Measurements from ENCODE around the gene PHYH. TPM values are rescaled to one million over a fixed set of nuclear protein-coding genes. Genes with fewer than 3 reads are reported as not detected.

PHYH gene
- total RNA-seq: 9.7 and 11.1 TPM in 2 replicates

DNA sequence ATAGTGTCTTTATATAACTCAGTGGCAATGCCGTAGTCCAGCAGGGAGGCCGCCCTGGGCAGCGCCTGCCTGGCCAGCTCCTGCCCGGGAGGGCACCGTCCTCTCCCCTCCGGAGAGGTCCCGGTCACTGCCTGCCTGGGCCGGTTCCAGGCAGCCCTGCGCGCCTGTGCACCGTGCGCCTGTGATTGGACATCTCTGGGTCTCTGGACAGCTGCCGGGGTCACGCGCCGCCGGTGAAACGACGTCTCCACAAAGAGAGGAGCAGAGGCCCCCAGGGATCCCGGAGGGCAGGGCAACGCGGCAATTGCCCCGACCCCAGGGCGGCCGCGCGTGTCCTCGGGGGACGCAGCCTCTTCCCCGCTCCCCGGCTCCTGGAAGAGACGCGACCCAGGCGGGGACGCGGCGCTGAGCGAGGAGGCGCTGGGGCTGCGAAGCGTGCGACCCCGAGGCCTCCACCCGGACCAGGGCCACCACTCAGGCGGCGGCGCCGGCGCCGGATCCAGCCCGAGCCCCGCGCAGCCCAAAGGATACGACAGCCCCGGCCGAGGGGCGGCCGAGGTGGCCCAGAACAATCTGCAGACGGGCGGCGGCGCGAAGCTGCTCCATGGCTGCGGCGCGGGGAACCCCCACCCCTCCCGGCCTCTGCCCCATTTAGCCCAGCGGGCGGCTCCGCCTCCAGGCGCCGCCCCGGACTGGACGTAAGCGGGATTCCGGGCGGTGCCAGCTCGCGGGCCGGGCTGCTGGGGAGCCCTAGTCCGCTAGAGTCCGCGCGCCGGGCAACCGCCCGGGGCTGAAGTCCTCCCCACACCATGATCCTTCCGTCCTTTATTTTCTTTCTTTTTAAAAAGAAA, at the start of gene PHYH:
PHYH (minus strand) TSS at position 628 of the 851 bp plus-strand sequence; CDS start at position 606, 22 bp downstream.
- peak within 1 kb of the TSS; percentile 81 for H3K27ac Mint-ChIP-seq
- peak within 1 kb of the TSS; percentile 87 for H3K4me3 Mint-ChIP-seq
- intact Hi-C loops (cut with micrococcal nuclease): no loop called here
- H3K36me3 Mint-ChIP-seq (ENCODE audit: low read depth): peaks cover 2% of the 10 kb centered on the region
- H3K9me3 Mint-ChIP-seq: no peaks in the 10 kb centered on the region
- DNase-seq (ENCODE audit: low spot score): peak; percentile 84
- H3K4me1 Mint-ChIP-seq (ENCODE audit: low read depth): peaks cover 20% of the 10 kb centered on the region
- no peaks in the 10 kb centered on the region for H3K27me3 Mint-ChIP-seq (ENCODE audit: insufficient read depth)

DNA sequence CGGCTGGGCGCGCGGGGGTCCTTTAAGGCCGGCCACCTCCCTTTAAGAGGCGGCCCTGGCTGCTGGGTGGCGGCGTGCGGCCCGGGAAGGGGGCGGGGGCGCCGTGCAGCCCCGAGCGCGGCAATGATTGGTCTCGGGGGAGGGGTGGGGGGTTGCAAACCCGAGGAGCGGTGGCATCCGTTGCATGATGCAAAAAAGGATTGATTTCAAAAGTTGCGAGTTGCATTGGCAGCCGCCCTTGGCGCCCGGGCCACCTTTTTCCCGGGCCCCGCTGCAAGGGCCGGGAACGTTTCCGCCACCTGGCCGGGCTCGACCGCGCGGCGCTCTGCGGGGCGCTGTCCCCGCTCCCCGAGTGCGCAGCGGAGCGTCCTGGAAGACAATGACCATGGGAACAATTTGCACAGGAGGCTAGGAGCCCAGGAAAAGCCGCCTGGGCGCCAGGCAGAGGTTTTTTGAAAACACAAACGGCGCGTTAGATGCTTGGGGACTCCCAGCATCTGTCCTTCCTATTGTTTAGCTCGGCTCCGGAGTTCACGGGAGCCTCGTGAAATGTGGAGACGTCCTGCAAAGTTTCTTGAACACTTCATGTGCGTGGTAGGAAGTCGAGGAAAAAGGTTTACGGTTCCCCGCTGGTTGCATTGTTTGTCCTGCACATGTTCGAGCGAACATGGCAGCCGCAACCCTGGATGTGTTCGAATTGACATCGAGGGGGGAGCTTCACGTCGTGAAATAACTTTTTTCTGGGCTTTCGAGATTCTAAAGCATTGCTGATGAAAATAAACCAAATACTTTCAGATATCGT, 48.6 kb upstream of the PHYH start, which contains the start of gene SEPHS1:
SEPHS1 (minus strand) TSS at position 78 of the 802 bp plus-strand sequence. CDS start 3,343 bp downstream, outside the sequence.
- no peaks in the 10 kb centered on the region for H3K9me3 Mint-ChIP-seq
- peak; percentile 77 for DNase-seq (ENCODE audit: low spot score)
- H3K27me3 Mint-ChIP-seq (ENCODE audit: insufficient read depth): peaks cover 2% of the 10 kb centered on the region
- H3K36me3 Mint-ChIP-seq (ENCODE audit: low read depth): peaks cover 6% of the 10 kb centered on the region
- intact Hi-C loops (cut with micrococcal nuclease): loop anchor here (1.0 to 10.0 kb wide), 9 partner anchors 24 to 1606 kb away; partner anchors contain the start of genes DCLRE1C, MCM10, MEIG1 and PRPF18
- peak within 1 kb of the TSS; percentile 90 for H3K27ac Mint-ChIP-seq
- H3K4me3 Mint-ChIP-seq: peak within 1 kb of the TSS; percentile 91
- H3K4me1 Mint-ChIP-seq (ENCODE audit: low read depth): peaks cover 44% of the 10 kb centered on the region

GRCh38 chr10:13347500-13348156, 47.8 kb upstream of the PHYH start:
- Mint-ChIP-seq H3K9me3 (no peaks in the 10 kb centered on the region), H3K4me1 (ENCODE audit: low read depth) (peaks cover 44% of the 10 kb centered on the region), H3K36me3 (ENCODE audit: low read depth) (peaks cover 6% of the 10 kb centered on the region), H3K27me3 (ENCODE audit: insufficient read depth) (peaks cover 2% of the 10 kb centered on the region), H3K4me3 (peak overlapping the region; percentile 49), H3K27ac (peak overlapping the region; percentile 63)
- intact Hi-C loops (cut with micrococcal nuclease): loop anchor here (1.0 to 10.0 kb wide), 9 partner anchors 25 to 1607 kb away; partner anchors contain the start of genes DCLRE1C, MCM10, MEIG1 and PRPF18
- DNase-seq (ENCODE audit: low spot score): peak; percentile 65

- H3K4me3 Mint-ChIP-seq: peak overlapping the region; percentile 88
- H3K4me1 Mint-ChIP-seq (ENCODE audit: low read depth): peaks cover 39% of the 10 kb centered on the region
- H3K9me3 Mint-ChIP-seq: no peaks in the 10 kb centered on the region
- H3K27ac Mint-ChIP-seq: peak overlapping the region; percentile 89
- peaks cover 2% of the 10 kb centered on the region for H3K27me3 Mint-ChIP-seq (ENCODE audit: insufficient read depth)
- no peak for DNase-seq (ENCODE audit: low spot score)
- peaks cover 6% of the 10 kb centered on the region for H3K36me3 Mint-ChIP-seq (ENCODE audit: low read depth)
- intact Hi-C loops (cut with micrococcal nuclease): loop anchor here (10.0 kb wide), 1 partner anchor 1608 kb away; the partner anchor contains the start of genes DCLRE1C and MEIG1
Observed at GRCh38 chr10:13347043-13347499, 47.2 kb upstream of the PHYH start.

DNA sequence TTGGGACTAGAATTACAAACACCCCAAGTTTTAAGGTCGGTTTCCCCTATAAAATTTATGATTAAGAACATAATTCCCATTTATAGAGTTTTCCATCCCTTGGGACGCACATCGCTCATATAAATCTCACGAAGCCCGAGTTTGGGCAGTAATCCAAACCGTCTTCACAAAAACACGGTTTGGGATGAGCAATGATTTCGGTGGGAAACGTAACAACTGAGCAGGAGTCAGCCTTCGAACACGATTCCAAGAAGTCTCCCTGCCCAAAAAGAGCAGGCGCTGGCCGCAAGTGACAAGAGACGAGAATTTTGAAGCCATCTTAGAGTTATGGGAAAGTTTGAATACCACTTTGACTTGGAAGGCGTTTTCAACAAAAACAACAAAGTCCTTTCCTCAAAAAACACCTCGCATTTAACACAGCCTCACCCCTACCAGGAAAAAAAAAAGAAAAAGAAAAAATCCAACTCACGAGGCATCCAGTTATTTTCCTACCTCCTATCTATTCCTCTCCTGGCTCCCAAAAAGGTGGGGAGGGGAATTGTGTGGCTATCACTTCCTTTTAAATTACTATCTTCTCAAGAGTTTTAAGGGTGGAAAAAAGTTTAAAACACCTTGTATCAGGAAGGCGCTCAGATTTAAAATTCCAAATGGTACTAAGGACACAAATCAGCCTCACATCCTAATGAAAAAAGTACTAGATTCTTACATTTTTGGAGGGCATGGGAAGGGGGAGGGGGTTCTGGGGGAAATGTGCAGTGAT, 46.6 kb upstream of the PHYH start:
- no peaks in the 10 kb centered on the region for H3K9me3 Mint-ChIP-seq
- H3K4me1 Mint-ChIP-seq (ENCODE audit: low read depth): peaks cover 33% of the 10 kb centered on the region

DNA sequence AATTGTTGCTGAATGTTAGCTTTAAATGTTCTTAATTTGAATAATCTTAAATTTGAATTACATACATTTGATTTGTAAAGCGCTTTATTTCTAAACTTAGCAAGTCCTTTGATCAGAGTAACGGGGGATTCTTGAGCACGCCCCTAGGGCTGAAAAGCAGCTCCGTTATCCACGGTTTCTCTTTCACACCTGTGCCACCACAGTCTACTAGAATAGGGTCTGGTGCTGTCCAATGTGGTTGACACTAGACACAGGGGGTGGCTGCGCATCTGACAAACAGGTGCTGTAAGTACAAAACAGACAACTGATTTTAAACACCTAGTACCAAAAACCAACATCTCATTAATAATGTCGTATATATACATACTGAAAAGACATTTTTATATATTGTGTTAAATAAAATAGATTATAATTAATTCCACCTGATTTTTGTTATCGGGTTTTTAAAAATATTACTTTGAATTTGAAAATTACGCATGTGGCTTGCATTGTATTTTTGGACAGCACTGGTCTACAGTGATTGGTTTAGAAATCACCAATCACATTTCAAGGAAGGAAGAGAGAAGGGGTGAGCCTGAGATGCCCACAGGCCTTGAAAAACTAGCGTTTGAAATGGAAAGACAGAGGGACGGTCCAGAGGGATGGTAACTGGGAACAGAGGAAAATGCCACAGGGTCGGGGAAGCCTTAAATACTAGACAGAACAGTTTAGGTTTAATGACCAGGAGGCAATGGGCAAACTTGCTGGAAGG, 40.9 kb upstream of the PHYH start:
- Mint-ChIP-seq H3K4me3 (peak overlapping the region; percentile 60), H3K36me3 (ENCODE audit: low read depth) (peaks cover 30% of the 10 kb centered on the region), H3K9me3 (no peaks in the 10 kb centered on the region), H3K27ac (no peak overlapping the region), H3K27me3 (ENCODE audit: insufficient read depth) (no peaks in the 10 kb centered on the region), H3K4me1 (ENCODE audit: low read depth) (peaks cover 36% of the 10 kb centered on the region)
- peak; percentile 25 for DNase-seq (ENCODE audit: low spot score)
- intact Hi-C loops (cut with micrococcal nuclease): loop anchor here (10.0 kb wide), 1 partner anchor 1614 kb away; the partner anchor contains the start of genes DCLRE1C and MEIG1

More for the DNA sequence above, 46.6 kb upstream of the PHYH start:
- intact Hi-C loops (cut with micrococcal nuclease): loop anchor here (10.0 kb wide), 1 partner anchor 1608 kb away; the partner anchor contains the start of genes DCLRE1C and MEIG1
- peak overlapping the region; percentile 89 for H3K27ac Mint-ChIP-seq
- no peak for DNase-seq (ENCODE audit: low spot score)
- H3K4me3 Mint-ChIP-seq: peak overlapping the region; percentile 88
- peaks cover 6% of the 10 kb centered on the region for H3K36me3 Mint-ChIP-seq (ENCODE audit: low read depth)
- H3K27me3 Mint-ChIP-seq (ENCODE audit: insufficient read depth): no peaks in the 10 kb centered on the region

GRCh38 chr10:13340068-13340467, 40.2 kb upstream of the PHYH start:
- Mint-ChIP-seq H3K27ac (peak overlapping the region; percentile 43), H3K27me3 (ENCODE audit: insufficient read depth) (no peaks in the 10 kb centered on the region), H3K4me1 (ENCODE audit: low read depth) (peaks cover 35% of the 10 kb centered on the region), H3K36me3 (ENCODE audit: low read depth) (peaks cover 30% of the 10 kb centered on the region), H3K4me3 (peak overlapping the region; percentile 60), H3K9me3 (no peaks in the 10 kb centered on the region)
- intact Hi-C loops (cut with micrococcal nuclease): loop anchor here (10.0 kb wide), 1 partner anchor 1615 kb away; the partner anchor contains the start of genes DCLRE1C and MEIG1
- DNase-seq (ENCODE audit: low spot score): no peak

DNA sequence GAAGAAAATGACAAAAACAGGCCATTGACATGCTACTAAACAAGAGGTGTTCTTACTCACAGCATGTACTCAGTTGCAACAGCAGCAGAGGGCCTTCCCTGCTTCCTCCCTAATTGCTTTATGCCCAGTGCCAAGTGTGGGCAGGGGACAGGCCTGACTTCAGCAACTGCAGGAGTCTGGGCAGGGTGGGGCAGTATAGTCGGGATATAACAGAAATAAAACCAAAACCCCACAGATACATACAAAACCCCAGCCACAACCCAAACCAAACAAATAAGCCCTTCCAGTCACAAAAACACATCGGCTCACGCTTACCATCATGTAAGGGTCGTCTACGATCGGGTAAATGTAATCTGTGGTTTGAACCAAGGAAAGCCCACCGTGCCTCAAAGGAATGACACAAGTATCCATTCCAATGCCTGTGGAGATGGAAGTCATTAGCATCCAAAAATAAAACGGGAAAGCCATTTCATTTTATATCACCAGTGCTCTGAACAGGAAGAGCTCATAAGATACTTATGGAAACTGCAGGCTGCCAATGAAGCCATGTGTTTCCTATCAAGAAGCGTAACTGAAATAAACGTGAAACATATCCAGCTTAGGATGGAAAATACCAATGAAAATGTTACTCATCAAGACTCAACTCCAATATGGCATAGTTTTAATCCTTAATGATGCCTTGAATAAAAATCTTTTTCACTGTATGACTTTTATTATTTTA, 38.7 kb upstream of the PHYH start:
- no peak for DNase-seq (ENCODE audit: low spot score)
- Mint-ChIP-seq H3K4me3 (peak overlapping the region; percentile 24), H3K27ac (no peak overlapping the region), H3K27me3 (ENCODE audit: insufficient read depth) (no peaks in the 10 kb centered on the region), H3K4me1 (ENCODE audit: low read depth) (peaks cover 35% of the 10 kb centered on the region), H3K36me3 (ENCODE audit: low read depth) (peaks cover 28% of the 10 kb centered on the region), H3K9me3 (no peaks in the 10 kb centered on the region)
- intact Hi-C loops (cut with micrococcal nuclease): no loop called here

DNA sequence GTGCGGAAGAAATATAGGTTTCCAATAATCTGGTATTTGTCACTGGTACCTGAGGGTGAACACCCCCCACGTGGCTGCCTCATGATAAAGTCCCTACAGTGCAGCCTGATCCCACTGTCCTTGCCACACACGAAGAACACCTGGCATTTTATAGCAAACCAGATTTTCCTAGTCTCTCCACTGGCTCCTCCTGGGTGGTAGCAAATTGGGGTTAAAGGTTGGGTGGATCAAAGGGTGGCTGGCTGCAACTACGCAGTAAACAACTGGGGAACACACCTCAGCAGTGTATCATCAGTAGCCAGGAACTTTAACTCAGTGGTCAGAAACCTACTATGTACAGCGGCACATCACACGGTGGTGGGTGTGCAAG, 37.9 kb upstream of the PHYH start:
- intact Hi-C loops (cut with micrococcal nuclease): no loop called here
- DNase-seq (ENCODE audit: low spot score): no peak
- H3K27me3 Mint-ChIP-seq (ENCODE audit: insufficient read depth): no peaks in the 10 kb centered on the region
- peaks cover 35% of the 10 kb centered on the region for H3K4me1 Mint-ChIP-seq (ENCODE audit: low read depth)
- H3K27ac Mint-ChIP-seq: no peak overlapping the region
- no peaks in the 10 kb centered on the region for H3K9me3 Mint-ChIP-seq
- no peak overlapping the region for H3K4me3 Mint-ChIP-seq
- H3K36me3 Mint-ChIP-seq (ENCODE audit: low read depth): peaks cover 31% of the 10 kb centered on the region

DNA sequence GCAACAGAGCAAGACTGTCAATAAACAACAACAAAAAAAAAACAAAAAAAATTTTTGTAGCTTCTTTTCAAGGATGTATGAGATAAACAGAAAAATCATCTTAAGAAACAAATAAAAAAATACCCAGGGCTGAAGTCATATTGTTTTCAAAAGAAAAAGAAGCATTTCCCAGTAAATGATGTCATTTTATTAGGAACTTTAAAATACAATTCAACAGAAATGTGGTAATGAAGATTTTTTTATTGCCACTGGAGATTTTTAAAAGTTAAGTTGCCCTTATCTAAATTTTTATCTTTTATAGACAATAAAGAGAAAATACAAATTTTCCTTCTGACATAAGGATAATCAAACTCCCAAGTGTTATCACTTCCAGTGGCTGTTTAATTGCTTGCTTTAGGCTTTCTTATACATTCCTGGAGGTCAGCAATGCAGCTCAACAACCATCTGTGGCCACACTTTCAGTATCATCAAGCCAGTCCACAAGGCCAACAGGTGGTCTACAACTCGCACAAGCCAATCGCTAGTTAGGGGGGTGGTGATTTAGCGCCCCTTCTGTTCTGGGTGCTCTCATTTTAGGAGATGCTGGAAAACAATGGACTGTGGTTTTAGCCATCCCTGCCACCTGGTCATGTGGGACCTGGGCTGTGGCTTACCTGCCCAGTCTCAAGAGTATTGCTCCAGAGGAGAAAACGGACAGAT, 37.4 kb upstream of the PHYH start:
- H3K36me3 Mint-ChIP-seq (ENCODE audit: low read depth): peaks cover 32% of the 10 kb centered on the region
- H3K4me3 Mint-ChIP-seq: no peak overlapping the region
- intact Hi-C loops (cut with micrococcal nuclease): no loop called here
- peaks cover 35% of the 10 kb centered on the region for H3K4me1 Mint-ChIP-seq (ENCODE audit: low read depth)
- H3K27me3 Mint-ChIP-seq (ENCODE audit: insufficient read depth): no peaks in the 10 kb centered on the region
- no peaks in the 10 kb centered on the region for H3K9me3 Mint-ChIP-seq
- no peak for DNase-seq (ENCODE audit: low spot score)
- no peak overlapping the region for H3K27ac Mint-ChIP-seq
